CD4-positive, alpha-beta T cell treated with Interferon alpha-2 for 1 hour (primary cell): ENCODE data around the gene KIFBP.
"Not testable (repeated sequence)": the region's sequence is repeated elsewhere in the genome, so short reads cannot be mapped to it uniquely, and the experiment has no call there.

Source experiments
- DNase-seq, 2 donors: peaks; one replicate each; pipeline ENCODE4 v3.0.0-alpha.2; 2020 to 2022

Gene KIFBP, protein sequence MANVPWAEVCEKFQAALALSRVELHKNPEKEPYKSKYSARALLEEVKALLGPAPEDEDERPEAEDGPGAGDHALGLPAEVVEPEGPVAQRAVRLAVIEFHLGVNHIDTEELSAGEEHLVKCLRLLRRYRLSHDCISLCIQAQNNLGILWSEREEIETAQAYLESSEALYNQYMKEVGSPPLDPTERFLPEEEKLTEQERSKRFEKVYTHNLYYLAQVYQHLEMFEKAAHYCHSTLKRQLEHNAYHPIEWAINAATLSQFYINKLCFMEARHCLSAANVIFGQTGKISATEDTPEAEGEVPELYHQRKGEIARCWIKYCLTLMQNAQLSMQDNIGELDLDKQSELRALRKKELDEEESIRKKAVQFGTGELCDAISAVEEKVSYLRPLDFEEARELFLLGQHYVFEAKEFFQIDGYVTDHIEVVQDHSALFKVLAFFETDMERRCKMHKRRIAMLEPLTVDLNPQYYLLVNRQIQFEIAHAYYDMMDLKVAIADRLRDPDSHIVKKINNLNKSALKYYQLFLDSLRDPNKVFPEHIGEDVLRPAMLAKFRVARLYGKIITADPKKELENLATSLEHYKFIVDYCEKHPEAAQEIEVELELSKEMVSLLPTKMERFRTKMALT

GRCh38 chr10:68988530-68989316 is at the start of gene KIFBP:
KIFBP (plus strand) TSS chr10:68988803; CDS start chr10:68988833, 30 bp downstream.
- DNase-seq = peak; percentile 86 to 89

- no peak for DNase-seq
Observed at GRCh38 chr10:68938884-68939283, 49.7 kb upstream of the KIFBP start.

GRCh38 chr10:68940917-68941316 is 47.7 kb upstream of the KIFBP start:
- DNase-seq = not testable (repeated sequence)

DNA sequence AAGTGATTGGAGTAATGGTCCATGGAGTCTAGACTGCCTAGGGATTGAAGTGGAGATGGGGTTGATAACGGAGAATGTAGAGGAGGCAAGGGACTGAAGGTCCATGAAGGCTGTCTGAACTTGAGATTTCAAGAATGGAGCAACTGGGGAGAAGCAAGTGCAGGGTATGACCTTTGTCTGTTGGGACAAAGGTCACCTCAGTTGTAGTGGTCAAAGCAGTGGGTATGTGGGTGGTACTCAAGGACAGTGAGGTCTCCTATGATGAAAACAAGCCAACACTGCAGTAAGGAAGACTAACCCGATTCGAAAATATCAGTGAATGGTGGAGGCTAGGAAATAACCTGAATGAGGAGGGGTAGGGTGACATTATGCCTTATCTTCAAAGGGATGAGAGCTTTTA is 38.0 kb upstream of the KIFBP start:
- DNase-seq = no peak

- no peak for DNase-seq
Observed at GRCh38 chr10:68954904-68955303, 33.7 kb upstream of the KIFBP start.

- DNase-seq = no peak
Observed at GRCh38 chr10:68955355-68955831, 33.2 kb upstream of the KIFBP start.

DNA sequence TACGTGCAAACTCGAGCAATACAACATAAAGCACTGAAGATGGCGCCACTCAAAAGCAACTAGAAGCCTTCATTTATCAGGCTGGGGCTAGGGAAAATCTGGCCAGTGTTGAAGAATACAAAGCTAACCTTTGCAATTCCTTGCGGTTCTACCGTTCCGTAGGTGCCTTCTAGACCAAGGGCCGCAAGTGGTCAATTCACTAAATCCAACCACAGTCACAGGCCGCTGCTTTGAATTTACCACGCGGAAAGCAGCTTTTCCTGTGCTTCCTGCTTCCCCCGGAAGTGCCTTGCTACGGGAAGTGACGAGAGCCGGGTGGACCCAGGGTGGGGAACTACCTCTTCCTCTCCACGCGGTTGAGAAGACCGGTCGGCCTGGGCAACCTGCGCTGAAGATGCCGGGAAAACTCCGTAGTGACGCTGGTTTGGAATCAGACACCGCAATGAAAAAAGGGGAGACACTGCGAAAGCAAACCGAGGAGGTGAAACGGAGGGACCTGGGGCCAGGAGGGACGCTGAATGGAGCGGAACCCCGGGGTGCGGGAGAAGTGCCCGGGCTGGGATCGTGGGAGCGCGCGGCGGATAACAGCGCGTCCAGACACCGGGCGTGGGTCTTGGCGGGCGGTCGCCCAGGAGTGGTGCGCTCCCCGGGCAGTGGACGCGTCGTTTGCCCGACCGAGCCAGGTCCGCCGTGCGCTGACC is 32.6 kb upstream of the KIFBP start, which contains the start of gene DDX21:
TSS of gene DDX21 (plus strand) at position 339 of the 701 bp plus-strand sequence. CDS start at position 395, 56 bp downstream.
- DNase-seq = peak; percentile 91 to 92

- DNase-seq = no peak
Observed at GRCh38 chr10:68957284-68957615, 31.4 kb upstream of the KIFBP start.

DNA sequence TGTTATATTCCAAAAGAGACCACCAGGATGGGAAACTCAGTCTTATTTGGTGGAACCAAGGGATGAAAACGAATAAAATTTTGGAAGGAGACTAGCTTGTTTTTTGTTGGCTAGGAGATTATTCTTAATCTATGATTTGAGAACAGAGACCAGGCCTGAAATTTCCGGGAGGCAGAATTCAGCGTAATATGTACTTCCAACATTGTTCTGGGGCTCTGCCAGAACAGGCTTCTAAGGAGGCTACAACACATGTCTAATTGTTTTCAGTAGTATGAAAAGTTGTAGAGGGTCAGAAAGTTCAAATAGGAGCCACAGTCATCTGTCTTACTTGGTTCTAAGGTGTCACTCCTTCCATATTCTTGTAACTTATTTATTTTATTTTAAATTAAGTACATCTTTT is 30.9 kb upstream of the KIFBP start:
- DNase-seq = no peak

DNA sequence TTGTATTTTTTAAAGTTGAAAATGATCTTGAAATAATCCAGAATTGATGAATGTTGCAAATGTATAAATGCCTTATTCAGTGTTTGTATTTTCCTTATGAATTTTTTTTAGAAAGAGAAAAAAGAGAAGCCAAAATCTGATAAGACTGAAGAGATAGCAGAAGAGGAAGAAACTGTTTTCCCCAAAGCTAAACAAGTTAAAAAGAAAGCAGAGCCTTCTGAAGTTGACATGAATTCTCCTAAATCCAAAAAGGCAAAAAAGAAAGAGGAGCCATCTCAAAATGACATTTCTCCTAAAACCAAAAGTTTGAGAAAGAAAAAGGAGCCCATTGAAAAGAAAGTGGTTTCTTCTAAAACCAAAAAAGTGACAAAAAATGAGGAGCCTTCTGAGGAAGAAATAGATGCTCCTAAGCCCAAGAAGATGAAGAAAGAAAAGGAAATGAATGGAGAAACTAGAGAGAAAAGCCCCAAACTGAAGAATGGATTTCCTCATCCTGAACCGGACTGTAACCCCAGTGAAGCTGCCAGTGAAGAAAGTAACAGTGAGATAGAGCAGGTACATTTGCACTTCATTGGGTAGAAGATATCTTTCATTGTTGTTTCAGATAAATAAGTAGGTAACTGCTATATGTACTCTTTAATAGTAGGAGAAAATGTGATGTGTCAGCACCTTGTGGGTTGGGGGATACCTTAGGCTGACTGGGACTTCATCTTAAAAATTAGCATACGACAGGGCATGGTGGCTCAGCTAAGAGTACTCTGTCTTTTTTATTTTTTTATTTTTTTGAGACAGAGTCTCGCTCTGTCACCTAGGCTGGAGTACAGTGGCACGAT is 28.7 kb upstream of the KIFBP start:
- DNase-seq = no peak

GRCh38 chr10:68963151-68963550 is 25.5 kb upstream of the KIFBP start:
- DNase-seq = no peak

DNA sequence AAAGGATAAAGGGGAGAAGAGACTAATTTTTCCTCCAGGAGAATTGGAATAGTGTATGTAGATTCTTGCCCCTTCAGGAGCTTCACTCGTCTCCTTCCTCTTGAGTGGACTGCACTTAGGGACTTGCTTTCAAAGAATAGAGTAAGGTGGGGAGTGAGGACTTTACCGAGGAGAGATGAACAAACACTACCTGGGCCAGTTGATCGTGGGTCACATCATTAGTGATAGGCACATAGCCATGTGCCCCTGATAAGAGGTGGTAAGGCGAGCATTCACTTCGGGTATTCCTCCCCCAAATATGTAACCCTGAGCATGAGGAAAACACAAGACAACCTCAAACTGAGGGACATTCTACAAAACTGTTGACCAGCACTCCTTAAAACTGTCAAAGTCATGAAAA is 14.6 kb upstream of the KIFBP start:
- DNase-seq = no peak

DNA sequence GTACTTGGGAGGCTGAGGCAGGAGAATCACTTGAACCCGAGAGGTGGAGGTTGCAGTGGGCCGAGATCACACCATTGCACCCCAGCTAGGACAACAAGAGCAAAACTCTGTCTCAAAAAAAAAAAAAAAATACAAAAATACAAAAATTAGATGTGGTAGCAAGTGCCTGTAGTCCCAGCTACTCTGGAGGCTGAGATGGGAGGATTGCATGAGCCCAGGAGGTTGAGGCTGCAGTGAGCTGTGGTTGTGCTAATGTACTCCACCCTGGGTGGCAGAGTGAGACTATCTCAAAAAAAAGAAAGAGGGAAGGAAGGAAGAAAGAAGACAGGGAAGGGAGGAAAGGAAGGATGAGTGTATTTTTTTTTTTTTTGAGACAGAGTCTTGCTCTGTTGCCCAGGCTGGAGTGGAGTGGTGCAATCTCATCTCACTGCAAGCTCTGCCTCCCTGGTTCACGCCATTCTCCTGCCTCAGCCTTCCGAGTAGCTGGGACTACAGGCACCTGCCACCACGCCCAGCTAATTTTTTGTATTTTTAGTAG is 12.6 kb upstream of the KIFBP start:
- DNase-seq = not testable (repeated sequence)

DNA sequence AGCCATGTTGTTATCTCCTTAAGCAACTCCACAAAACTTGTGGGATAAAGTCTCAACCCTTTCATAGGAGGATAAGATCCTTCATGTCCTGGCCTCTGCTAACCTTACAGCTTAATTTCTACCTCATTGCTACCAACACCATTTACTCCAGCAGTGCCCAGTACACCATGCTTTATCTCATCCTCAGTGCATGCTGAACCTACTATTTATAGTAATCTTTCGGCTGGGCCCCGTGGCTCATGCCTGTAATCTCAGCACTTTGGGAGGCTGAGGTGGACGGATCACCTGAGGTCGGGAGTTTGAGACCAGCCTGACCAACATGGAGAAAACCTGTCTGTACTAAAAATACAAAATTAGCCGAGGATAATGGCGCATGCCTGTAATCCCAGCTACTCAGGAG is 8.9 kb upstream of the KIFBP start:
- DNase-seq = not testable (repeated sequence)

- DNase-seq = no peak
Observed at GRCh38 chr10:68981074-68981473, 7.5 kb upstream of the KIFBP start.

GRCh38 chr10:68982389-68982788 is 6.2 kb upstream of the KIFBP start:
- DNase-seq = no peak

DNA sequence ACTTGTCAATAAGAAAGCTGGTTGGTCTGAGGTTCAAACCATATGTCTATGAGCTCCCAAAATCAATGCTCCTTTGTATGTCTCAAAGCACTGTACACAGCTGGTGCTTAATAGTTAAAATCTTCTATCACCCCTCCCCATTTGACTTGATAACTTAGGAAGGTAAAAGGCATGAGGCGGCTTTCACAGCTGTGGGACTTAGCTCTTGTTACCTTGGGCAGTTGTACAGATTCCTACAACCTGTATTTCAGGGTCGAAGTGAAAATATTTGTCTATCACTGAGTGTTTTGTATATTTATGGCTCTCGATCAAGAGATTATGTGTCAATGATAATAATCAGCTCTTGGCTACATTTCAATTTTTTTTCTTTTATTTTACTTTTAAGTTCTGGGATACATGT is 992 bp upstream of the KIFBP start:
- DNase-seq = no peak

DNA sequence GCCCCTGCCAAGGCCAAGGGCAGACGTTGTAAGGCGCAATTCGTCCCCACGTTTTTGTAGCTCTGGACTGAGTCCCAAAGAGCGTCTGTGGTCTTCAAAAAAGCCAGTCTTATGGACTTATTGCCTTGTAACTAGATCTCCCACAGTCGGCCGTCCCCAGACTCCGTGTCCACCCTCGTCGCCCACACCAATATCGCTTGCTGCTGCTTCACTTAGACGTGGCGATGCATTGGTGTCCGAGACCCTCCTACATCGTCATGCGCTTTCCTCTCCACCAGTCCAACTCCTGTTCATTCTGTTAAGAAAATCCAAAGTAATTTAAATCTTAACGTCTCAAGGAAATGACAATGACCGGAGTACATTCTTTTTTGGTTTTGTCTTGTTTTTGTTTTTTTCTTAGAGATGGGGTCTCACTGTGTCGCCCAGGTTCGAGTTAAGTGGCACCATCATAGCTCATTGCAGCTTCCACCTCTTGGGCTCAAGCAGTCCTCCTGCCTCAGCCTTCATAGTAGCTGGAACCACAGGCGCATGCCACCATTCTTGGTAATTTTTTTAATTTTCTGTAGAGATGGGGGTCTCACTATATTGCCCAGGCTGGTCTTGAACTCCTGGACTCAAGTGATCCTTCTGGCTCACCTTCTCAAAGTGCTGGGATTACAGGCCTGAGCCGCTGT is 851 bp downstream of the KIFBP start:
- no peak for DNase-seq

GRCh38 chr10:68992636-68993440 is 4.2 kb downstream of the KIFBP start:
- DNase-seq = no peak

GRCh38 chr10:68997211-68997610 is 8.6 kb downstream of the KIFBP start:
- no peak for DNase-seq
